Activated B cell treated with CpG ODN at 0.5 μM for 24 hours (primary cell): ENCODE results near the gene SLC43A2. TPM values are rescaled to one million over a fixed set of nuclear protein-coding genes. Genes with fewer than 3 reads are reported as not detected.

ENCODE experiments used
- ATAC-seq: fragments of 200-7000 bp; cut with Tn5 transposase; one replicate; pipeline ENCODE4 v1.10.0; 2021; ENCODE audit warnings: low read depth, mild to moderate bottlenecking, moderate library complexity
- CTCF ChIA-PET: fragments of 350-600 bp; sonication (Branson Sonifier 250); formaldehyde crosslinking; loops from one replicate; lab custom pipeline; 2021; ENCODE audit warnings: antibody characterized with exemption; lab: Charles Lee
- POLR2A ChIA-PET: fragments of 350-600 bp; sonication (Branson Sonifier 250); formaldehyde crosslinking; loops from one replicate; lab custom pipeline; 2021; ENCODE audit warnings: antibody characterized with exemption; lab: Charles Lee
- DNase-seq: peaks from one replicate; pipeline ENCODE4 v3.0.0; 2022
- H3K27ac Mint-ChIP-seq: one replicate; pipeline ENCODE4 v1.8.0; 2020; ENCODE audit warnings: mixed read lengths
- H3K27me3 Mint-ChIP-seq: one replicate; pipeline ENCODE4 v1.8.0; 2021; ENCODE audit warnings: mixed read lengths
- H3K36me3 Mint-ChIP-seq: one replicate; pipeline ENCODE4 v1.8.0; 2021; ENCODE audit warnings: low read depth, mixed read lengths
- H3K4me1 Mint-ChIP-seq: one replicate; pipeline ENCODE4 v1.8.0; 2021; ENCODE audit warnings: mixed read lengths
- H3K4me3 Mint-ChIP-seq: one replicate; pipeline ENCODE4 v1.8.0; 2020; ENCODE audit warnings: mild to moderate bottlenecking, mixed read lengths
- H3K9me3 Mint-ChIP-seq: one replicate; pipeline ENCODE4 v1.8.0; 2020; ENCODE audit warnings: mixed read lengths
- CTCF ChIP-seq: fragments of 200-600 bp; IDR thresholded peaks from one replicate; pipeline ENCODE4 v1.8.0; 2022; ENCODE audit warnings: antibody characterized with exemption, mild to moderate bottlenecking
- intact Hi-C: fragments of 100-400 bp; cut with micrococcal nuclease; formaldehyde crosslinking; loops from one replicate; pipeline ENCODE4 v1.15.1; 2024
- total RNA-seq: library from RNA; stranded (reverse); gene quantifications from 2 replicates; pipeline ENCODE4 v1.2.3, GENCODE V29; 2022

The SLC43A2 gene
- total RNA-seq, 1 donor from 2014 or later, result 167 TPM

GRCh38 chr17:1617620-1618174 is 10.9 kb downstream of the SLC43A2 start:
- ChIA-PET CTCF (interaction anchor here (1.5 to 2.6 kb wide), 2 partner anchors 12 to 43 kb away, joined by 4 to 13 read pairs; no protein-coding TSS in a partner anchor), POLR2A (interaction anchor here (1.9 to 17.6 kb wide), 4 partner anchors 6 to 25 kb away, joined by 5 to 336 read pairs (median 180); partner anchors contain the start of gene SLC43A2)
- H3K27ac Mint-ChIP-seq, result peak overlapping the region; percentile 30
- H3K4me1 Mint-ChIP-seq, result peaks cover 5% of the 10 kb centered on the region
- DNase-seq (no peak), ATAC-seq (no peak)
- H3K9me3 Mint-ChIP-seq, result no peaks in the 10 kb centered on the region
- no peak overlapping the region for H3K4me3 Mint-ChIP-seq
- H3K36me3 Mint-ChIP-seq, result peaks cover 71% of the 10 kb centered on the region
- intact Hi-C loops, result no loop called here
- H3K27me3 Mint-ChIP-seq, result no peaks in the 10 kb centered on the region
- no peak for TF ChIP-seq CTCF

- Mint-ChIP-seq H3K4me1 (peaks cover 5% of the 10 kb centered on the region), H3K9me3 (no peaks in the 10 kb centered on the region), H3K27me3 (no peaks in the 10 kb centered on the region), H3K4me3 (no peak overlapping the region), H3K36me3 (peaks cover 78% of the 10 kb centered on the region), H3K27ac (no peak overlapping the region)
- TF ChIP-seq CTCF, result no peak
- DNase-seq (no peak), ATAC-seq (no peak)
- intact Hi-C loops, result no loop called here
- POLR2A ChIA-PET, result interaction anchor here (2.1 to 17.6 kb wide), 4 partner anchors 5 to 41 kb away, joined by 7 to 336 read pairs (median 180); partner anchors contain the start of gene SLC43A2
- CTCF ChIA-PET, result interaction anchor here (0.7 to 1.0 kb wide), 2 partner anchors 10 to 41 kb away, joined by 3 read pairs; no protein-coding TSS in a partner anchor
Observed at GRCh38 chr17:1616101-1616500, 12.5 kb downstream of the SLC43A2 start.

- DNase-seq (no peak), ATAC-seq (no peak)
- H3K27ac Mint-ChIP-seq, result no peak overlapping the region
- no peaks in the 10 kb centered on the region for H3K27me3 Mint-ChIP-seq
- peaks cover 75% of the 10 kb centered on the region for H3K36me3 Mint-ChIP-seq
- POLR2A ChIA-PET, result interaction anchor here (0.7 to 17.0 kb wide), 2 partner anchors 11 to 38 kb away, joined by 4 to 336 read pairs; partner anchors contain the start of gene SLC43A2
- H3K4me3 Mint-ChIP-seq, result no peak overlapping the region
- TF ChIP-seq CTCF, result no peak
- peaks cover 13% of the 10 kb centered on the region for H3K4me1 Mint-ChIP-seq
- CTCF ChIA-PET, result no interaction called here
- intact Hi-C loops, result no loop called here
- H3K9me3 Mint-ChIP-seq, result no peaks in the 10 kb centered on the region
Observed at GRCh38 chr17:1612400-1612799, 16.2 kb downstream of the SLC43A2 start.

- DNase-seq (no peak), ATAC-seq (no peak)
- Mint-ChIP-seq H3K9me3 (no peaks in the 10 kb centered on the region), H3K36me3 (peaks cover 77% of the 10 kb centered on the region), H3K27ac (no peak overlapping the region), H3K27me3 (no peaks in the 10 kb centered on the region), H3K4me1 (peaks cover 20% of the 10 kb centered on the region), H3K4me3 (no peak overlapping the region)
- POLR2A ChIA-PET, result interaction anchor here (0.7 to 17.0 kb wide), 3 partner anchors 12 to 39 kb away, joined by 4 to 336 read pairs (median 5); partner anchors contain the start of gene SLC43A2
- CTCF ChIA-PET, result interaction anchor here (1.1 to 1.9 kb wide), 2 partner anchors 17 to 37 kb away, joined by 3 to 5 read pairs; partner anchors contain the start of gene SLC43A2
- no peak for TF ChIP-seq CTCF
- intact Hi-C loops, result no loop called here
Observed at GRCh38 chr17:1611715-1612114, 16.9 kb downstream of the SLC43A2 start.

GRCh38 chr17:1608676-1609075 is 20.0 kb downstream of the SLC43A2 start:
- ATAC-seq, result no peak
- POLR2A ChIA-PET, result interaction anchor here (0.6 to 17.0 kb wide), 9 partner anchors 10 to 44 kb away, joined by 3 to 336 read pairs (median 15); partner anchors contain the start of genes RILP and SLC43A2
- CTCF ChIA-PET, result interaction anchor here (1.5 to 2.8 kb wide), 2 partner anchors 21 to 34 kb away, joined by 5 to 27 read pairs; no protein-coding TSS in a partner anchor
- Mint-ChIP-seq H3K36me3 (peaks cover 65% of the 10 kb centered on the region), H3K27ac (no peak overlapping the region), H3K4me1 (peaks cover 36% of the 10 kb centered on the region), H3K9me3 (no peaks in the 10 kb centered on the region), H3K27me3 (no peaks in the 10 kb centered on the region), H3K4me3 (no peak overlapping the region)
- DNase-seq, result no peak
- intact Hi-C loops, result no loop called here
- no peak for TF ChIP-seq CTCF
